HepG2 (cell line): ENCODE data around the gene FRMD1.

ENCODE experiments used
- CENPT ChIP-seq: sonication (generic); formaldehyde crosslinking; IDR thresholded peaks from 2 replicates; pipeline ENCODE4 v1.8.0; 2022; ENCODE audit warnings: low read depth, mild to moderate bottlenecking, moderate library complexity, missing genetic modification reagents
- MXD4 ChIP-seq: IDR thresholded peaks from 2 replicates; pipeline ENCODE4 v1.6.1; 2016; ENCODE audit warnings: mild to moderate bottlenecking, missing biosample characterization, missing genetic modification reagents
- NR3C1 ChIP-seq: sonication (generic); formaldehyde crosslinking; IDR thresholded peaks from 2 replicates; pipeline ENCODE4 v1.4.0; 2020; ENCODE audit warnings: missing genetic modification reagents
- PAX8 ChIP-seq: sonication (generic); formaldehyde crosslinking; IDR thresholded peaks from 2 replicates; pipeline ENCODE4 v1.8.0; 2022; ENCODE audit warnings: mild to moderate bottlenecking, missing genetic modification reagents, borderline replicate concordance
- RAD51 ChIP-seq: fragments of 450-650 bp; IDR thresholded peaks from 2 replicates; pipeline ENCODE4 v1.6.1; 2016; ENCODE audit warnings: borderline replicate concordance
- SP4 ChIP-seq: sonication (generic); formaldehyde crosslinking; IDR thresholded peaks from 2 replicates; pipeline ENCODE4 v1.8.1; 2023; ENCODE audit warnings: mild to moderate bottlenecking, missing genetic modification reagents
- ZBTB20 ChIP-seq: sonication (generic); formaldehyde crosslinking; IDR thresholded peaks from 2 replicates; pipeline ENCODE4 v1.8.1; 2023; ENCODE audit warnings: missing genetic modification reagents, low read depth, mild to moderate bottlenecking, borderline replicate concordance
- TF ChIP-seq, protein P1 (sequence below): sonication (generic); formaldehyde crosslinking; IDR thresholded peaks from 2 replicates; pipeline ENCODE4 v1.5.0; 2020; ENCODE audit warnings: mild to moderate bottlenecking, missing genetic modification reagents, moderate library complexity
- TF ChIP-seq, protein P2 (sequence below): sonication (generic); formaldehyde crosslinking; IDR thresholded peaks from 2 replicates; pipeline ENCODE4 v1.4.0; 2020; ENCODE audit warnings: missing genetic modification reagents

DNA sequence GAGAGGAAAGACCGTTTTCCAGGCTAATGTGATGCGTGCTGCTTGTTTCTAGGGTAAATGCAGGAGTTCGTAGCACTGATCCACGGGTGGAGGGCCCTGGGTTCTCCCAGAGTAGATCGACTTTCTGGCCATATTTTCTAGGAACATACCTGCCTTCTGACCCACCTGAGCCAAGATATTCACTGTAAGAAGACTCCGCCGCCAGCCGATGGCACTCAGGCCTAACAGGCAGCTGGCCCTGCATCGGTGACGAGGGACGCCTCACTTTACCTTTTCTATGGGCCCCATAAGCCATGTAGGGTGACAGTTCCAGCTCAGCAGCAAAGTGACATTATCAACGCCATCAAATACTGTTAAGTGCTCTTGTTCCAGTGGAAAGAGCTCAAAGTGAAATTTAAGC lies 30.2 kb upstream of the FRMD1 start:
- TF ChIP-seq SP4 (CRISPR knock-in tag) (no peak), NR3C1 (CRISPR knock-in tag) (no peak), CENPT (CRISPR knock-in tag) (no peak), MXD4 (CRISPR knock-in tag) (no peak), PAX8 (CRISPR knock-in tag) (no peak), ZBTB20 (CRISPR knock-in tag) (no peak), RAD51 (no peak)
- TF ChIP-seq, protein P1, sequence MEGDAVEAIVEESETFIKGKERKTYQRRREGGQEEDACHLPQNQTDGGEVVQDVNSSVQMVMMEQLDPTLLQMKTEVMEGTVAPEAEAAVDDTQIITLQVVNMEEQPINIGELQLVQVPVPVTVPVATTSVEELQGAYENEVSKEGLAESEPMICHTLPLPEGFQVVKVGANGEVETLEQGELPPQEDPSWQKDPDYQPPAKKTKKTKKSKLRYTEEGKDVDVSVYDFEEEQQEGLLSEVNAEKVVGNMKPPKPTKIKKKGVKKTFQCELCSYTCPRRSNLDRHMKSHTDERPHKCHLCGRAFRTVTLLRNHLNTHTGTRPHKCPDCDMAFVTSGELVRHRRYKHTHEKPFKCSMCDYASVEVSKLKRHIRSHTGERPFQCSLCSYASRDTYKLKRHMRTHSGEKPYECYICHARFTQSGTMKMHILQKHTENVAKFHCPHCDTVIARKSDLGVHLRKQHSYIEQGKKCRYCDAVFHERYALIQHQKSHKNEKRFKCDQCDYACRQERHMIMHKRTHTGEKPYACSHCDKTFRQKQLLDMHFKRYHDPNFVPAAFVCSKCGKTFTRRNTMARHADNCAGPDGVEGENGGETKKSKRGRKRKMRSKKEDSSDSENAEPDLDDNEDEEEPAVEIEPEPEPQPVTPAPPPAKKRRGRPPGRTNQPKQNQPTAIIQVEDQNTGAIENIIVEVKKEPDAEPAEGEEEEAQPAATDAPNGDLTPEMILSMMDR (CRISPR knock-in tag): no peak
- TF ChIP-seq, protein P2, sequence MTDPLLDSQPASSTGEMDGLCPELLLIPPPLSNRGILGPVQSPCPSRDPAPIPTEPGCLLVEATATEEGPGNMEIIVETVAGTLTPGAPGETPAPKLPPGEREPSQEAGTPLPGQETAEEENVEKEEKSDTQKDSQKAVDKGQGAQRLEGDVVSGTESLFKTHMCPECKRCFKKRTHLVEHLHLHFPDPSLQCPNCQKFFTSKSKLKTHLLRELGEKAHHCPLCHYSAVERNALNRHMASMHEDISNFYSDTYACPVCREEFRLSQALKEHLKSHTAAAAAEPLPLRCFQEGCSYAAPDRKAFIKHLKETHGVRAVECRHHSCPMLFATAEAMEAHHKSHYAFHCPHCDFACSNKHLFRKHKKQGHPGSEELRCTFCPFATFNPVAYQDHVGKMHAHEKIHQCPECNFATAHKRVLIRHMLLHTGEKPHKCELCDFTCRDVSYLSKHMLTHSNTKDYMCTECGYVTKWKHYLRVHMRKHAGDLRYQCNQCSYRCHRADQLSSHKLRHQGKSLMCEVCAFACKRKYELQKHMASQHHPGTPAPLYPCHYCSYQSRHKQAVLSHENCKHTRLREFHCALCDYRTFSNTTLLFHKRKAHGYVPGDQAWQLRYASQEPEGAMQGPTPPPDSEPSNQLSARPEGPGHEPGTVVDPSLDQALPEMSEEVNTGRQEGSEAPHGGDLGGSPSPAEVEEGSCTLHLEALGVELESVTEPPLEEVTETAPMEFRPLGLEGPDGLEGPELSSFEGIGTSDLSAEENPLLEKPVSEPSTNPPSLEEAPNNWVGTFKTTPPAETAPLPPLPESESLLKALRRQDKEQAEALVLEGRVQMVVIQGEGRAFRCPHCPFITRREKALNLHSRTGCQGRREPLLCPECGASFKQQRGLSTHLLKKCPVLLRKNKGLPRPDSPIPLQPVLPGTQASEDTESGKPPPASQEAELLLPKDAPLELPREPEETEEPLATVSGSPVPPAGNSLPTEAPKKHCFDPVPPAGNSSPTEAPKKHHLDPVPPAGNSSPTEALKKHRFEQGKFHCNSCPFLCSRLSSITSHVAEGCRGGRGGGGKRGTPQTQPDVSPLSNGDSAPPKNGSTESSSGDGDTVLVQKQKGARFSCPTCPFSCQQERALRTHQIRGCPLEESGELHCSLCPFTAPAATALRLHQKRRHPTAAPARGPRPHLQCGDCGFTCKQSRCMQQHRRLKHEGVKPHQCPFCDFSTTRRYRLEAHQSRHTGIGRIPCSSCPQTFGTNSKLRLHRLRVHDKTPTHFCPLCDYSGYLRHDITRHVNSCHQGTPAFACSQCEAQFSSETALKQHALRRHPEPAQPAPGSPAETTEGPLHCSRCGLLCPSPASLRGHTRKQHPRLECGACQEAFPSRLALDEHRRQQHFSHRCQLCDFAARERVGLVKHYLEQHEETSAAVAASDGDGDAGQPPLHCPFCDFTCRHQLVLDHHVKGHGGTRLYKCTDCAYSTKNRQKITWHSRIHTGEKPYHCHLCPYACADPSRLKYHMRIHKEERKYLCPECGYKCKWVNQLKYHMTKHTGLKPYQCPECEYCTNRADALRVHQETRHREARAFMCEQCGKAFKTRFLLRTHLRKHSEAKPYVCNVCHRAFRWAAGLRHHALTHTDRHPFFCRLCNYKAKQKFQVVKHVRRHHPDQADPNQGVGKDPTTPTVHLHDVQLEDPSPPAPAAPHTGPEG (CRISPR knock-in tag): no peak
